ENCODE data around the gene PRKN.

The PRKN gene

GRCh38 chr6:161647234-161647633, 1080.3 kb downstream of the PRKN start:
- Histone ChIP-seq H3K36me3 (ENCODE audit: control insufficient read depth in 1 of 2, insufficient read depth in 2 of 2, low read length in 2 of 2) (no peaks in the 10 kb centered on the region), H3K27me3 (ENCODE audit: control insufficient read depth in 1 of 2, insufficient read depth in 2 of 2, low read length in 2 of 2) (no peaks in the 10 kb centered on the region), H3K4me1 (ENCODE audit: control insufficient read depth in 1 of 2, insufficient read depth in 2 of 2, low read length in 2 of 2) (no peaks in the 10 kb centered on the region), H3K9me3 (ENCODE audit: control insufficient read depth in 1 of 2, low read length in 2 of 2) (peaks cover 0 to 5% of the 10 kb centered on the region in 2 donors), H3K27ac (ENCODE audit: low read depth, low read length) (no peak overlapping the region), H3K4me3 (ENCODE audit: low read depth in 1 of 2, low read length in 2 of 2) (no peak overlapping the region), H3K9ac (ENCODE audit: low read depth in 1 of 2, low read length in 2 of 2) (no peak overlapping the region)

GRCh38 chr6:161644521-161644920, 1083.0 kb downstream of the PRKN start:
- no peak overlapping the region for H3K9ac ChIP-seq (ENCODE audit: low read depth in 1 of 2, low read length in 2 of 2)
- H3K27me3 ChIP-seq (ENCODE audit: control insufficient read depth in 1 of 2, insufficient read depth in 2 of 2, low read length in 2 of 2) = no peaks in the 10 kb centered on the region
- no peak overlapping the region for H3K4me3 ChIP-seq (ENCODE audit: low read depth in 1 of 2, low read length in 2 of 2)
- H3K36me3 ChIP-seq (ENCODE audit: control insufficient read depth in 1 of 2, insufficient read depth in 2 of 2, low read length in 2 of 2) = no peaks in the 10 kb centered on the region
- no peak overlapping the region for H3K27ac ChIP-seq (ENCODE audit: low read depth, low read length)
- H3K9me3 ChIP-seq (ENCODE audit: control insufficient read depth in 1 of 2, low read length in 2 of 2) = peaks cover 0 to under 1% of the 10 kb centered on the region in 2 donors
- H3K4me1 ChIP-seq (ENCODE audit: control insufficient read depth in 1 of 2, insufficient read depth in 2 of 2, low read length in 2 of 2) = no peaks in the 10 kb centered on the region

- Histone ChIP-seq H3K9ac (ENCODE audit: low read depth in 1 of 2, low read length in 2 of 2) (no peak overlapping the region), H3K4me1 (ENCODE audit: control insufficient read depth in 1 of 2, insufficient read depth in 2 of 2, low read length in 2 of 2) (no peaks in the 10 kb centered on the region), H3K27ac (ENCODE audit: low read depth, low read length) (no peak overlapping the region), H3K36me3 (ENCODE audit: control insufficient read depth in 1 of 2, insufficient read depth in 2 of 2, low read length in 2 of 2) (no peaks in the 10 kb centered on the region), H3K9me3 (ENCODE audit: control insufficient read depth in 1 of 2, low read length in 2 of 2) (no peaks in the 10 kb centered on the region), H3K27me3 (ENCODE audit: control insufficient read depth in 1 of 2, insufficient read depth in 2 of 2, low read length in 2 of 2) (no peaks in the 10 kb centered on the region), H3K4me3 (ENCODE audit: low read depth in 1 of 2, low read length in 2 of 2) (no peak overlapping the region)
Measured at GRCh38 chr6:161641175-161641574, 1086.4 kb downstream of the PRKN start.

GRCh38 chr6:161639772-161640171, 1087.8 kb downstream of the PRKN start:
- Histone ChIP-seq H3K36me3 (ENCODE audit: control insufficient read depth in 1 of 2, insufficient read depth in 2 of 2, low read length in 2 of 2) (no peaks in the 10 kb centered on the region), H3K27ac (ENCODE audit: low read depth, low read length) (no peak overlapping the region), H3K4me3 (ENCODE audit: low read depth in 1 of 2, low read length in 2 of 2) (no peak overlapping the region), H3K27me3 (ENCODE audit: control insufficient read depth in 1 of 2, insufficient read depth in 2 of 2, low read length in 2 of 2) (no peaks in the 10 kb centered on the region), H3K9ac (ENCODE audit: low read depth in 1 of 2, low read length in 2 of 2) (no peak overlapping the region), H3K9me3 (ENCODE audit: control insufficient read depth in 1 of 2, low read length in 2 of 2) (no peaks in the 10 kb centered on the region), H3K4me1 (ENCODE audit: control insufficient read depth in 1 of 2, insufficient read depth in 2 of 2, low read length in 2 of 2) (no peaks in the 10 kb centered on the region)

- H3K27me3 ChIP-seq (ENCODE audit: control insufficient read depth in 1 of 2, insufficient read depth in 2 of 2, low read length in 2 of 2) = no peaks in the 10 kb centered on the region
- H3K27ac ChIP-seq (ENCODE audit: low read depth, low read length) = no peak overlapping the region
- no peak overlapping the region for H3K9ac ChIP-seq (ENCODE audit: low read depth in 1 of 2, low read length in 2 of 2)
- H3K4me1 ChIP-seq (ENCODE audit: control insufficient read depth in 1 of 2, insufficient read depth in 2 of 2, low read length in 2 of 2) = no peaks in the 10 kb centered on the region
- H3K36me3 ChIP-seq (ENCODE audit: control insufficient read depth in 1 of 2, insufficient read depth in 2 of 2, low read length in 2 of 2) = no peaks in the 10 kb centered on the region
- H3K9me3 ChIP-seq (ENCODE audit: control insufficient read depth in 1 of 2, low read length in 2 of 2) = no peaks in the 10 kb centered on the region
- no peak overlapping the region for H3K4me3 ChIP-seq (ENCODE audit: low read depth in 1 of 2, low read length in 2 of 2)
Measured at GRCh38 chr6:161637658-161638057, 1089.9 kb downstream of the PRKN start.

- Histone ChIP-seq H3K4me3 (ENCODE audit: low read depth in 1 of 2, low read length in 2 of 2) (no peak overlapping the region), H3K27ac (ENCODE audit: low read depth, low read length) (no peak overlapping the region), H3K27me3 (ENCODE audit: control insufficient read depth in 1 of 2, insufficient read depth in 2 of 2, low read length in 2 of 2) (no peaks in the 10 kb centered on the region), H3K4me1 (ENCODE audit: control insufficient read depth in 1 of 2, insufficient read depth in 2 of 2, low read length in 2 of 2) (no peaks in the 10 kb centered on the region), H3K36me3 (ENCODE audit: control insufficient read depth in 1 of 2, insufficient read depth in 2 of 2, low read length in 2 of 2) (no peaks in the 10 kb centered on the region), H3K9me3 (ENCODE audit: control insufficient read depth in 1 of 2, low read length in 2 of 2) (no peaks in the 10 kb centered on the region), H3K9ac (ENCODE audit: low read depth in 1 of 2, low read length in 2 of 2) (no peak overlapping the region)
Measured at GRCh38 chr6:161636882-161637430, 1090.6 kb downstream of the PRKN start.

- H3K27ac ChIP-seq (ENCODE audit: low read depth, low read length) = no peak overlapping the region
- H3K36me3 ChIP-seq (ENCODE audit: control insufficient read depth in 1 of 2, insufficient read depth in 2 of 2, low read length in 2 of 2) = no peaks in the 10 kb centered on the region
- no peak overlapping the region for H3K4me3 ChIP-seq (ENCODE audit: low read depth in 1 of 2, low read length in 2 of 2)
- H3K4me1 ChIP-seq (ENCODE audit: control insufficient read depth in 1 of 2, insufficient read depth in 2 of 2, low read length in 2 of 2) = no peaks in the 10 kb centered on the region
- H3K27me3 ChIP-seq (ENCODE audit: control insufficient read depth in 1 of 2, insufficient read depth in 2 of 2, low read length in 2 of 2) = no peaks in the 10 kb centered on the region
- H3K9me3 ChIP-seq (ENCODE audit: control insufficient read depth in 1 of 2, low read length in 2 of 2) = no peaks in the 10 kb centered on the region
- H3K9ac ChIP-seq (ENCODE audit: low read depth in 1 of 2, low read length in 2 of 2) = no peak overlapping the region
Measured at GRCh38 chr6:161635975-161636374, 1091.6 kb downstream of the PRKN start.

- no peaks in the 10 kb centered on the region for H3K4me1 ChIP-seq (ENCODE audit: control insufficient read depth in 1 of 2, insufficient read depth in 2 of 2, low read length in 2 of 2)
- H3K27ac ChIP-seq (ENCODE audit: low read depth, low read length) = no peak overlapping the region
- no peak overlapping the region for H3K9ac ChIP-seq (ENCODE audit: low read depth in 1 of 2, low read length in 2 of 2)
- H3K9me3 ChIP-seq (ENCODE audit: control insufficient read depth in 1 of 2, low read length in 2 of 2) = no peaks in the 10 kb centered on the region
- H3K4me3 ChIP-seq (ENCODE audit: low read depth in 1 of 2, low read length in 2 of 2) = no peak overlapping the region
- H3K27me3 ChIP-seq (ENCODE audit: control insufficient read depth in 1 of 2, insufficient read depth in 2 of 2, low read length in 2 of 2) = no peaks in the 10 kb centered on the region
- H3K36me3 ChIP-seq (ENCODE audit: control insufficient read depth in 1 of 2, insufficient read depth in 2 of 2, low read length in 2 of 2) = no peaks in the 10 kb centered on the region
Measured at GRCh38 chr6:161634916-161635315, 1092.7 kb downstream of the PRKN start.

GRCh38 chr6:161631676-161632194, 1095.8 kb downstream of the PRKN start:
- Histone ChIP-seq H3K27ac (ENCODE audit: low read depth, low read length) (no peak overlapping the region), H3K36me3 (ENCODE audit: control insufficient read depth in 1 of 2, insufficient read depth in 2 of 2, low read length in 2 of 2) (no peaks in the 10 kb centered on the region), H3K4me1 (ENCODE audit: control insufficient read depth in 1 of 2, insufficient read depth in 2 of 2, low read length in 2 of 2) (no peaks in the 10 kb centered on the region), H3K27me3 (ENCODE audit: control insufficient read depth in 1 of 2, insufficient read depth in 2 of 2, low read length in 2 of 2) (no peaks in the 10 kb centered on the region), H3K9ac (ENCODE audit: low read depth in 1 of 2, low read length in 2 of 2) (no peak overlapping the region), H3K4me3 (ENCODE audit: low read depth in 1 of 2, low read length in 2 of 2) (no peak overlapping the region), H3K9me3 (ENCODE audit: control insufficient read depth in 1 of 2, low read length in 2 of 2) (no peaks in the 10 kb centered on the region)

GRCh38 chr6:161630674-161631073, 1096.9 kb downstream of the PRKN start:
- peaks cover 0 to 3% of the 10 kb centered on the region in 2 donors for H3K9me3 ChIP-seq (ENCODE audit: control insufficient read depth in 1 of 2, low read length in 2 of 2)
- no peaks in the 10 kb centered on the region for H3K27me3 ChIP-seq (ENCODE audit: control insufficient read depth in 1 of 2, insufficient read depth in 2 of 2, low read length in 2 of 2)
- H3K27ac ChIP-seq (ENCODE audit: low read depth, low read length) = no peak overlapping the region
- no peak overlapping the region for H3K9ac ChIP-seq (ENCODE audit: low read depth in 1 of 2, low read length in 2 of 2)
- no peaks in the 10 kb centered on the region for H3K4me1 ChIP-seq (ENCODE audit: control insufficient read depth in 1 of 2, insufficient read depth in 2 of 2, low read length in 2 of 2)
- H3K36me3 ChIP-seq (ENCODE audit: control insufficient read depth in 1 of 2, insufficient read depth in 2 of 2, low read length in 2 of 2) = no peaks in the 10 kb centered on the region
- H3K4me3 ChIP-seq (ENCODE audit: low read depth in 1 of 2, low read length in 2 of 2) = no peak overlapping the region
